K562 (cell line): Measurements from ENCODE around the gene WDR20. TPM values are rescaled to one million over a fixed set of nuclear protein-coding genes. Genes with fewer than 3 reads are reported as not detected.

Experiments
- ATAC-seq: fragments of 200-7000 bp; cut with Tn5 transposase; 3 replicates; pipeline ENCODE4 v1.9.1; 2020; ENCODE audit warnings: moderate library complexity
- BruUV-seq: library from RNA; stranded (reverse); fragments of 400-500 nt; replicated peaks from 2 replicates; lab custom pipeline; 2021; lab: Mats Ljungman, UMichigan
- CTCF ChIA-PET: fragments of 300-600 bp; formaldehyde crosslinking; extraction: SDS; loops from one replicate; lab custom pipeline; 2021; ENCODE audit warnings: low intra/inter-chr PET ratio; lab: Yijun Ruan, JAX
- POLR2A ChIA-PET: fragments of 300-600, 350-650 bp; sonication (Branson Sonifier 250); formaldehyde crosslinking; extraction: SDS; loops from one replicate; lab custom pipeline; 2021; ENCODE audit warnings: antibody characterized with exemption, inconsistent platforms; lab: Yijun Ruan, JAX
- DNase-seq, 4 experiments: peaks; one replicate each; pipeline versions ENCODE4 v3.0.0 to v3.0.0-alpha.2; 2011 to 2018; ENCODE audit warnings: low spot score in 3 of 4, mixed read lengths in 3 of 4; ENCODE audit errors: extremely low read depth in 1 of 4
- FAIRE-seq: peaks from 2 replicates; lab custom pipeline; 2011; peaks lifted over from hg19 to GRCh38; lab: Jason Lieb, UNC
- H2AFZ ChIP-seq: 2 replicates; pipeline ENCODE4 v1.6.0; 2011; ENCODE audit warnings: low read depth, low read length, control low read depth, inconsistent platforms
- H3K27ac ChIP-seq: fragments of 200-600 bp; 3 replicates; pipeline ENCODE4 v1.8.0; 2011; ENCODE audit warnings: low read depth, mild to moderate bottlenecking, control low read depth, inconsistent platforms, low read length, moderate library complexity, mixed read lengths; ENCODE audit errors: extremely low read depth
- H3K27me3 ChIP-seq, 2 experiments: fragments of 300-600 bp in 1 of 2; 2 replicates in 1 of 2; 3 replicates in 1 of 2; pipeline versions ENCODE4 v1.6.0 to v1.8.0; 2011; ENCODE audit warnings: inconsistent platforms in 2 of 2, low read length in 2 of 2, mild to moderate bottlenecking in 1 of 2, mixed read lengths in 1 of 2, moderate library complexity in 1 of 2; ENCODE audit not compliant: control insufficient read depth in 2 of 2, insufficient read depth in 2 of 2
- H3K36me3 ChIP-seq: fragments of 300-600 bp; 3 replicates; pipeline ENCODE4 v1.8.0; 2011; ENCODE audit warnings: mild to moderate bottlenecking, low read length, inconsistent platforms; ENCODE audit not compliant: control insufficient read depth, insufficient read depth
- H3K4me1 ChIP-seq, 2 experiments: fragments of 200-600 bp in 1 of 2; replicated peaks in 1 of 2; 2 replicates in 1 of 2; 3 replicates in 1 of 2; pipeline versions ENCODE4 v1.5.1 to v1.8.0; 2011; ENCODE audit warnings: inconsistent platforms in 2 of 2, low read length in 2 of 2, mild to moderate bottlenecking in 1 of 2, mixed read lengths in 1 of 2, moderate library complexity in 1 of 2; ENCODE audit not compliant: control insufficient read depth in 2 of 2, insufficient read depth in 2 of 2
- H3K4me2 ChIP-seq: 2 replicates; pipeline ENCODE4 v1.6.1; 2011; ENCODE audit warnings: low read length, control low read depth, inconsistent platforms, mixed read lengths; ENCODE audit not compliant: insufficient read depth
- H3K4me3 ChIP-seq: fragments of 200-600 bp; sonication (generic), shearing (Covaris generic); 2 replicates; pipeline ENCODE4 v1.5.1; 2016; ENCODE audit warnings: control low read depth, inconsistent platforms
- H3K79me2 ChIP-seq: fragments of 200-600 bp; 3 replicates; pipeline ENCODE4 v1.8.0; 2011; ENCODE audit warnings: low read length, inconsistent platforms; ENCODE audit not compliant: control insufficient read depth, insufficient read depth
- H3K9ac ChIP-seq, 2 experiments: 2 replicates each; pipeline versions ENCODE4 v1.6.0 to v1.6.1; 2011; ENCODE audit warnings: low read depth in 2 of 2, low read length in 2 of 2, control low read depth in 1 of 2, inconsistent platforms in 1 of 2, mild to moderate bottlenecking in 1 of 2, mixed read lengths in 1 of 2; ENCODE audit not compliant: insufficient read depth in 1 of 2
- H3K9me1 ChIP-seq: one replicate; pipeline ENCODE4 v1.6.0; 2011; ENCODE audit warnings: inconsistent platforms, mild to moderate bottlenecking, low read length, moderate library complexity; ENCODE audit not compliant: control insufficient read depth, insufficient read depth
- H3K9me3 ChIP-seq: replicated peaks from 2 replicates; pipeline ENCODE4 v1.5.1; 2011; ENCODE audit warnings: low read depth, low read length, inconsistent platforms; ENCODE audit not compliant: control insufficient read depth, insufficient read depth
- H4K20me1 ChIP-seq: replicated peaks from 2 replicates; pipeline ENCODE4 v1.6.1; 2011; ENCODE audit warnings: low read length, inconsistent platforms, mixed read lengths; ENCODE audit not compliant: control insufficient read depth, insufficient read depth
- BACH1 ChIP-seq: fragments of 200-800 bp; sonication (Bioruptor generic); IDR thresholded peaks from 2 replicates; pipeline ENCODE4 v1.6.1; 2016; ENCODE audit warnings: missing genetic modification characterization, missing compliant biosample characterization
- BCLAF1 ChIP-seq, 2 experiments: fragments of 450-650 bp in 1 of 2; IDR thresholded peaks; 2 replicates each; pipeline ENCODE4 v1.6.1; 2011 to 2017; ENCODE audit warnings: low read depth in 2 of 2, antibody characterized with exemption in 1 of 2, borderline replicate concordance in 1 of 2, low read length in 1 of 2, mild to moderate bottlenecking in 1 of 2, mixed read lengths in 1 of 2; ENCODE audit not compliant: control insufficient read depth in 1 of 2
- C11orf30 ChIP-seq: fragments of 450-650 bp; IDR thresholded peaks from 2 replicates; pipeline ENCODE4 v1.6.1; 2016; ENCODE audit warnings: low read depth, mild to moderate bottlenecking
- CBX2 ChIP-seq: fragments of 200-600 bp; sonication (generic); IDR thresholded peaks from one replicate; pipeline ENCODE4 v1.6.1; 2012; ENCODE audit warnings: mild to moderate bottlenecking, low read length, inconsistent platforms; ENCODE audit not compliant: insufficient read depth, poor library complexity, severe bottlenecking
- CBX3 ChIP-seq, 2 experiments: IDR thresholded peaks; 1 replicate in 1 of 2; 2 replicates in 1 of 2; pipeline ENCODE4 v1.6.1; 2012; ENCODE audit warnings: inconsistent platforms in 2 of 2, low read length in 2 of 2, borderline replicate concordance in 1 of 2, control low read depth in 1 of 2
- DPF2 ChIP-seq: fragments of 450-650 bp; IDR thresholded peaks from 2 replicates; pipeline ENCODE4 v1.6.1; 2016
- GABPA ChIP-seq: fragments of 200-800 bp; sonication (Bioruptor generic); conservative IDR thresholded peaks from 2 replicates; pipeline ENCODE4 v1.6.1; 2016; ENCODE audit warnings: low read depth, missing genetic modification characterization, missing compliant biosample characterization
- MAFF ChIP-seq: IDR thresholded peaks from 2 replicates; pipeline ENCODE4 v1.6.1; 2012; ENCODE audit warnings: low read length, improper control_type of control experiment
- MAFG ChIP-seq: fragments of 450-650 bp; conservative IDR thresholded peaks from 2 replicates; pipeline ENCODE4 v1.6.1; 2016; ENCODE audit warnings: missing genetic modification characterization, missing compliant biosample characterization
- NFE2 ChIP-seq: IDR thresholded peaks from 2 replicates; pipeline ENCODE4 v1.6.1; 2014; ENCODE audit warnings: antibody characterized with exemption, low read depth
- SAP30 ChIP-seq: fragments of 200-600 bp; sonication (generic); IDR thresholded peaks from 2 replicates; pipeline ENCODE4 v1.6.1; 2012; ENCODE audit warnings: borderline replicate concordance, low read depth, mild to moderate bottlenecking, moderate library complexity, low read length, control low read depth, inconsistent platforms; ENCODE audit not compliant: insufficient read depth, poor library complexity, severe bottlenecking
- ZNF316 ChIP-seq: fragments of 450-650 bp; IDR thresholded peaks from 2 replicates; pipeline ENCODE4 v1.6.1; 2016
- WGBS: fragments of 100-300 bp; shearing (Covaris generic); methylation state at CpG from one replicate; pipeline ENCODE4 v1.1.6; 2016; ENCODE audit warnings: low coverage, mixed read lengths; ENCODE audit not compliant: insufficient coverage; ENCODE audit errors: missing lambda C conversion rate; 5-methylcytosine and 5-hydroxymethylcytosine counted together
- in situ Hi-C: fragments of 300-500 bp; cut with MboI; formaldehyde crosslinking; loops from 4 replicates; pipeline ENCODE4 v1.15.0; 2018; ENCODE audit warnings: inconsistent platforms, mixed read lengths
- intact Hi-C: fragments of 100-400 bp; cut with micrococcal nuclease; formaldehyde crosslinking; loops from 2 replicates; pipeline ENCODE4 v1.14.2; 2022
- polyA plus RNA-seq, 8 experiments: library from polyadenylated mRNA; depleted of rRNA in 4 of 8; stranded (reverse) in 5 of 8; unstranded in 3 of 8; fragments of >200 nt; fragmentation: Nextera tagmentation in 2 of 8; fragmentation: Illumina TruSeq in 1 of 8; extraction: Ambion mirVana in 2 of 8; extraction: Trizol in 1 of 8; gene quantifications; 2 replicates each; pipeline versions ENCODE4 v1.2.1 to v1.2.3, GENCODE V29; 2011 to 2014; ENCODE audit warnings: inconsistent platforms in 1 of 8, missing spikeins in 1 of 8
- total RNA-seq, 7 experiments: library from RNA; depleted of rRNA in 6 of 7; stranded (reverse); fragments of >200 nt in 6 of 7; fragmentation: Illumina TruSeq in 2 of 7; extraction: Trizol in 2 of 7; gene quantifications; 2 replicates each; pipeline versions ENCODE4 v1.2.1 to v1.2.3, GENCODE V29; 2011 to 2021; ENCODE audit warnings: low replicate concordance in 1 of 7

WDR20 gene
- total and polyA plus RNA-seq, 9 of the 15 experiments (the other 6 are each of a cell fraction or from before 2014, with no cell fraction given): 7.0 to 15.3 (median 11.8) TPM

- no peak for TF ChIP-seq SAP30
Measured at GRCh38 chr14:102178806-102179205, 39.1 kb downstream of the WDR20 start (continued).

- ChIA-PET CTCF (no interaction called here), POLR2A (interaction anchor here (0.6 to 1.5 kb wide), 6 partner anchors 10 to 94 kb away, joined by 3 read pairs; partner anchors contain the start of gene HSP90AA1)
- 0 out of 3 replicates have a peak, but pooled peaks cover 3% of the 10 kb centered on the region for H3K36me3 ChIP-seq
- ATAC-seq (peak; percentile 72), FAIRE-seq (peak; percentile 52), DNase-seq (peak in 1 of 4 experiments; percentile 10)
- peak overlapping the region; percentile 5; the same call in 1 of the 3 replicates for H3K27ac ChIP-seq
- in situ Hi-C loops: no loop called here
- H4K20me1 ChIP-seq: 0 out of 2 replicates have a peak, but pooled peaks cover 3% of the 10 kb centered on the region
- WGBS: 14% methylated on average over 7 of the region's 7 CpGs
- H3K9me3 ChIP-seq: no peaks in the 10 kb centered on the region
- H3K9me1 ChIP-seq: peaks cover 3% of the 10 kb centered on the region
- no peak overlapping the region for H3K4me2 ChIP-seq
- no peak overlapping the region for H2AFZ ChIP-seq
- peaks cover 64% of the 10 kb centered on the region for H3K79me2 ChIP-seq
- H3K27me3 ChIP-seq: no peaks in the 10 kb centered on the region
- H3K4me3 ChIP-seq: no peak overlapping the region
- no peak overlapping the region for H3K9ac ChIP-seq
- TF ChIP-seq GABPA (tag) (no peak), NFE2 (peak; percentile 84), MAFG (0 out of 2 replicates have a peak, but pooled peaks have one; percentile 27), DPF2 (0 out of 2 replicates have a peak, but pooled peaks have one; percentile 17), BACH1 (0 out of 2 replicates have a peak, but pooled peaks have one; percentile 38), ZNF316 (peak; percentile 41; the same call in 1 of the 2 replicates), MAFF (peak; percentile 35; the same call in 1 of the 2 replicates), C11orf30 (peak; percentile 63; the same call in 1 of the 2 replicates), CBX3 (IDR thresholded peaks at IDR 0.05; ENCODE audit: borderline replicate concordance in 1 of 2, low read length in 2 of 2) (no peak), BCLAF1 (IDR thresholded peaks at IDR 0.05; ENCODE audit: borderline replicate concordance in 1 of 2, control insufficient read depth in 1 of 2, low read depth in 2 of 2, low read length in 1 of 2) (no peak), SAP30 (no peak), CBX2 (no peak)
- peaks cover 0 to 9% of the 10 kb centered on the region in 2 experiments; a peak in 3 of 5 replicates for H3K4me1 ChIP-seq
- intact Hi-C loops: no loop called here
- BruUV-seq: no TSS peak
Measured at GRCh38 chr14:102180248-102180998, 40.7 kb downstream of the WDR20 start.
